NCI-H2171 treated with DMSO at 0.1 percent for 48 hours (cell line): ENCODE results near the gene PRKG1.

Experiments
- DNase-seq: peaks from one replicate; lab custom pipeline; 2025; lab: John Stamatoyannopoulos, UW

The PRKG1 gene

DNA sequence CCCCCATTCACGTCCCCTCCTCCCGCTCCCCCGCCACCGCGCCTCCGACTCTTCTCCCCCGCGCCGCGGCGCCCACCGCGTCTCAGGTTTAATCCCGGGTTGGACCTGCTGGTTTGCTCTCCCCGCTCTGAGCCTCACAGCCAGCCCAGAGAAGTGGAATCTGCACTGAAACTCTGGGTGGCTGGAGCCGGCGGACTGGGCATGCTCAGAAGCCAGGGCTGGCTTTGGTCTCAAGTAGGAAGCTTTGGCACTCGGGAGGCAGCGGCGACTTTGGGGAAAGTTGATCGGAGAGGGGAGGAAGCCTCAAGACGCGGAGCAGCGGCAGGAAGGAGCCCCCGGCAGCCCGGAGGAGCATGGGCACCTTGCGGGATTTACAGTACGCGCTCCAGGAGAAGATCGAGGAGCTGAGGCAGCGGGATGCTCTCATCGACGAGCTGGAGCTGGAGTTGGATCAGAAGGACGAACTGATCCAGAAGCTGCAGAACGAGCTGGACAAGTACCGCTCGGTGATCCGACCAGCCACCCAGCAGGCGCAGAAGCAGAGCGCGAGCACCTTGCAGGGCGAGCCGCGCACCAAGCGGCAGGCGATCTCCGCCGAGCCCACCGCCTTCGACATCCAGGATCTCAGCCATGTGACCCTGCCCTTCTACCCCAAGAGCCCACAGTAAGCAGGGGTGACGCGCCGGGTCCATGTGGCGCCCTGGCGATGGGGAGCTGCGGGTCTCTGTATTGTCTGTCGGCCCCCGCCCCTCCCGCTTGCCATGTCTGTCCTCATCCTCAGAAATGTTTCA, at the start of gene PRKG1:
Gene PRKG1, plus strand, starts transcription at position 250 of the 791 bp plus-strand sequence.
- DNase-seq: no peak

DNA sequence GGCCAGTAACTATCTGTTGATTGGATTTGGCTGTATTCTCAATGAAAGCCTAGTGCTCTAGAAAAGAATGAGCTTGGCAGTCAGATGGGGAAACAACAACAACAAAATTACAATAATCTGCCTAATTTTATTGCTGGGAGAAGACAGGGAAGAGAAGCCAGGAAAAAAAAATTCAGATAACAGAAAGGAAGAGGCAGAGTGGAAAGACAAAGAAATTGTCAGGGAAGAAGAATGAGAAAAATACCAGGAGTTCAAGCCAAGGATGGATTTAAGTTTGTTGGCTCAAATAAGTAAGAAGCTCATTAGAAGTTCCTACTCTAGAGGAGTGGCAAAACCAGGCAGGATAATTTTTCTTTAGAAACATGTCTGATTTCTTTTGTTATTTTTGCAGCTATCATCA, 45.9 kb upstream of the PRKG1 start:
- DNase-seq: no peak

DNA sequence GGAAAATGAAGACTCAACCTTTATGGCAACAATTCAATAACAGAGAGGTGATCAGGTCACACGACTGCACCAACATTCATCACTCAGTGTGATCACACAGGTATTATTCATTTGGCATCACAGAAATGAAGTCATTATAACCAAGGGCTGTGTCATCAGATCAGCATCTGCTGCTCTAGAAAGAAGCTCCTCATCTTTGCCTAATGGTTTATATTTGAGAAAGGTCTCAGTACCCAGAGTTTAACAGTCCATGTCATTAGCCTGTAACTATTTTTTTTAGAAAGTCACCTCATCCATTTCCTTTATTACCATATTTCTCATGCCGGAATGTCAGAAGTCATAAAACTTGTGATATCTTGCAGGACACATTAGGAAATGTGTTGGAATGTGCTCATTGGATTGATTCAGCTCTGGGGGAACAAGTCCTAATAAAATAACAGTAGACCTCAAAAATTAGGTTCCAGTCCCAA, 45.1 kb upstream of the PRKG1 start:
- DNase-seq: no peak

DNA sequence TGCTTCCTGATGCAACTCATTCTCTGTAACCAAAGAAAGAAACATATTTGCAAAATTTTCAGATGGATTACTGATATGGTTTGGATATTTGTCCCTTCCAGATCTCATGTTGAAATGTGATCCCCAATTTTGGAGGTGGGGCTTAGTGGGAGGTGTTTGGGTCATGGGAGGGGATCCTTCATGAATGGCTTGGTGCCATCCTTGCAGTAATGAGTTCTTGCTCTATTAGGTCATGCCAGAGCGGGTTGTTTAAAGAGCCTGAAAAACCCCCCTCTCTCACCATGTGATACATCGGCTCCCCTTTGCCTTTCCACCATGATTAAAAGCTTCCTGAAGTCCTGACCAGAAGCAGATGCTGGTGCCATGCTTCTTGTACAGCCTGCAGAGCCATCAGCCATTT, 43.8 kb upstream of the PRKG1 start:
- no peak for DNase-seq

DNA sequence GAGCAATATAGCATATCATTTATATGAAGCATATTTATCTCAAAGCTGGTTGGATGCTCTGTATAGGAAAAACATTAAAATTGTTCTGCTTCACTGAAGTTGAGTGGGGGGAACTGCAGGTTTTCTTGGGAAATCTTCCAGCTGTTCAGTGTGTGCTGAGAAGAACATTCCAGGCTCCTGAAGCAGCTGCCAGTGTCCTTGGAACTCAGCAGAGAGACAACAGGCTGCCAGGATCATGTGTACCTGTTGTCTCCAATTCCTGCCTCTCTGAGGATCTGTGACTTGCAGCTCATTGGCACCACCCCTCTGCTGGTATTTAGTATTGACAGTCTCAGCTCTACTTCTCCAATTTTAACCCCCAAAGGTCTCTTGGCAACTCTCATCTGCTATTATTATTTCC, 42.3 kb upstream of the PRKG1 start:
- no peak for DNase-seq

DNA sequence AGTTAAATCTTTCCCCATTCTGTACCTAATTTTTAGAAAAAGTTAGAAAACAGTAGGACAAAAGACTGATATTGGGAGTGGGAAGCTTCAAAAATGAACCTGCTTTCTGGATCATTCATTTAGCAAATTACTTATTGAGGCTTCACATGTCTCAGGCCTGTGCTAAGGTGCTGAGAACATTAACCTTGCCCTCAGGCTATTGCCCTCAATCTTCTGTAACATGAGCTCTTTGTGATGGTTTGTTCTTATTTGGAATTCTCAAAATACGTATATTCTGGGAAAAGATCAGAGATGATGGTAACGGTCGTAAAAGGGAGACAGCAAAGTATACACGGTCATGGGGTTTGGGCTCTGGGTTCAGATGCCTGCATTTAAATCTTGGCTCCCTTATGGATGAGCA, 39.5 kb upstream of the PRKG1 start:
- DNase-seq: no peak

DNA sequence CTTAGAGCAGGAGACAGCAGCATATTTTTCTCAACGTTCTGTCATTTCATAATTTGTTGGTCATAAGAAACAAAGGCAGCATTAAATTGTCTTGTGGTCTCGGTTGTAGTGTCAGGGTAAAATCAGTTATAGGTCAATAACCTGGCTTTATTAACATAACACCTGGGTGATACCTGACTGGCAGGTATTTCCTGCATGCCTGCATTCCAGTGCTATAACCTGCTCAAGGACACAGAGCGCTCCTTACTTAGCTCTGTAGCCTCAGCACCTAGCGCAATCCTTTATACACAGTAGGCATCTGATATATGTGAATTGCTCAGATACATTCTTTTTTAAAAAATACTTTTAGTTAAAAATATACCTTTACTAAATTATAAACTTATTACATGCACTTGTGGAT, 38.9 kb upstream of the PRKG1 start:
- DNase-seq: no peak

DNA sequence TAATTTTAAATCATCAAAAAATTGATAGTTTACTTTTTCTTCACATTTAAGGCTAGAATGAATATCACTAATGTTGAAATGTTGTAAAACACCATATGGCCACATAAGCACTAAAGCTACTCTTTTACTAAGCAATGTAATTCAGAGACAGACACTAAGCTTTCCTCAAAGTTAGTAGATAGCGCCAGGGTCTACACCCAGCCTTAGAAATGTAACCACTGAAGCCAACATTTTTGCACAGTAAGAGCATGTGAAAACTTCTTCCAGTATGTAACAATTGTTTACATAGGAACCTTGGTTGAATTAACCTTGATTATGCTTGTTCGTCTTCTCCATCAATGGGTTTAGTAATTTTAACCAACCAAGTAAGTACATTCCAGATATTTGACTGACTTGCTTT, 28.4 kb upstream of the PRKG1 start:
- DNase-seq: no peak

DNA sequence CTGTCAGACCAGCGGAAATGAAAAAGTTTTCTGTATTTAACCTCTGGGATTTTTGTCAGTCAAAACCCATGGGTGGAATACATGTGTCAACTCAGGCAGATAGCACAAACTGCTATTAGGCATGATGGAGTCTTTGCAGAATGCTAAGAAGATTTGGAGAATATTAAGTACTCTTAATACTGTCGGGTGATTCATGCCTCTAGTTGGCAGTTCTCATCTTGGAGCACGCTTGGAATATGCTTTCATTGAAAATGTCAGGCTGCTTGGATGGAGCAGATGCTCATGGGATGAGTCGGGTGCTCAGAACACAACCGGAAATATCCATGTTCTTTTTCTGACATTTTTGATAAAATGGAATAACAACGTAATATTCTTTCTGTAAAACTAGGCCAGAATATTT, 27.6 kb upstream of the PRKG1 start:
- DNase-seq: no peak

DNA sequence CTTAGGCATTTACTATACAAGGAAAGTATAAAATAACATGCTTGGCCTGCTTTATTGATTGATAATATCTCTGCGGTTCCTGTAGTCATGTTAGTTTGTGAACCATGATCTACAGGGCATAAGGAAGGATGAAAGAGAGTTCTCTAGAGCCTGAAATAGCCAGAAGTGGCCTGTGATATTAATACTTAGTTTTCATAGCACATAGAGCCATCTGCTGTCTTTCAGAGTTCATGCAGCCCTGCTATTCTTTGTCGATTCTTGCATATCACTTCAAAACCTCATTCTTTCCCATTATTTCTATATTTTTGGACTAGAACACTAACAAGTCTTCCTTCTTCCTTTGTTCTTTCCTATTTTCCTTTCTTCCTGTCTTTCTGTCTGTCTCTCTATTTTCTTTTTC, 26.4 kb upstream of the PRKG1 start:
- no peak for DNase-seq

DNA sequence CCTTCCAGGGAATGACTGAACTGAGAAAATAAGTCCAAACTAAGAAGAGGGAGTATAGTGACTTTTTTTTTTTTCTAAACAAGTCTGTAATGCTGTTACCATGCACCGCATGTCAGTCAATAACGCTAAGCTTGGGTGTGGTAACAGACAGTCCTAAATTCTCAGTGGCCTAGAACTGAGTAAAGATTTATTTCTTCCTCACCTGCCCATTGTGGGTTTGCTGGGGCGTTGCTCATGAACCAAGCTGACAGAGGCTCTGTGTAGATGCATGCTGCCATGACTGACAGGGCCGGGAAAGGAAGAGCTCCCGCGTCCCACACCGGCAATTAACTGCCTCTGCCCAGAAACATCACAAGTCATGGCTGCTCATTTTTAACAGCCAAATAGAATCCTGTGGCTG, 25.5 kb upstream of the PRKG1 start:
- DNase-seq: no peak

DNA sequence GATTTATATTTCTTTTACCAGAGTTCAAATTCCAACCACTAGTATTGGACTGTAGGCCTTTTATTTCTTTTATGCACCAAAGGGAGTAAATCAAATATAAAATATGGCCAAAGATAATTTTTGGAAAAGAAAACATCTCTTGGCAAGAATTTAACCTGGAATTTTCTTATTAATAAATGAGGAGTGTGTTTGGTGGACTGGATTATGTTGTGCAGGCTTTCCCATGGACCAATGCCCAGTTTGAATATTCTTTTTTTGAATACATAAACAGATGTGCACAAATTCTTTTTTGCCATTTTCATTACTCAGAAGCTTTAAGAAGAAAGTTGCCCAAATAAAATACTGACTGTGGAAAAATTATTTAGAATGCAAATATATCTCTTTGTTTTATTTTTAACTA, 22.1 kb upstream of the PRKG1 start:
- no peak for DNase-seq

DNA sequence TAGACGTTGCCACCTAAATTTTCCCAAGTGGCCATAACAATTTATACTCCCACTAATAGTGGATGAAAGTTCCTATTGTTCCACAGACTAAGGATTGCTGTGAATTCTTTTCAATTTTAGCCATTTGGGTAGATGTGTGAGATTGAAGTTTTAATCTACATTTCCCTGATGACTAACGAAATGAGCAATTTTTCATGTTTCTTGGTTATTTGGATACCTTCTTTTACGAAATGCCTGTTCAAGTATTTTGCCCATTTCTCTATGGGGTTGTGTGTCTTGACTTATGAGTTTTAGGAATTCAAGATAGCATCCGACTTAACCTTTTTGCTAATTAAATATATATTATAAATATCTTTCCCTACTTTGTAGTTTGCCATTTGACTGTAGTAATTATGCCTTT, 16.4 kb upstream of the PRKG1 start:
- no peak for DNase-seq

DNA sequence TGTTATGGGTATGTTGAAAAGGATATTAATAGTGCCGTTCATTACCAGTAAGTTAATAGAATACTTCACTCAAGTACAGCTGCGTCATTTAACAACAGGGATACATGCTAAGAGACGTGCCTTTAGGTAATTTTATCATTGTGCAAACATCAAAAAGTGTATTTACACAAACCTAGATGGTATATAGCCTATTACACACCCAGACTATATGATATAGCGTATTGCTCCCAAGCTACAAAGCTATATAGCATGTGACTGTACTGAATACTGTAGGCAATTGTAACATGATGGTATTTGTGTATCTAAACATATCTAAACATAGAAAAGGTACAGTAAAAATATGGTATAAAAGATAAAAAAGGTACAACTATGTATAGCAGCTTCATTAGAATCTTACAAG, 11.1 kb upstream of the PRKG1 start:
- no peak for DNase-seq

DNA sequence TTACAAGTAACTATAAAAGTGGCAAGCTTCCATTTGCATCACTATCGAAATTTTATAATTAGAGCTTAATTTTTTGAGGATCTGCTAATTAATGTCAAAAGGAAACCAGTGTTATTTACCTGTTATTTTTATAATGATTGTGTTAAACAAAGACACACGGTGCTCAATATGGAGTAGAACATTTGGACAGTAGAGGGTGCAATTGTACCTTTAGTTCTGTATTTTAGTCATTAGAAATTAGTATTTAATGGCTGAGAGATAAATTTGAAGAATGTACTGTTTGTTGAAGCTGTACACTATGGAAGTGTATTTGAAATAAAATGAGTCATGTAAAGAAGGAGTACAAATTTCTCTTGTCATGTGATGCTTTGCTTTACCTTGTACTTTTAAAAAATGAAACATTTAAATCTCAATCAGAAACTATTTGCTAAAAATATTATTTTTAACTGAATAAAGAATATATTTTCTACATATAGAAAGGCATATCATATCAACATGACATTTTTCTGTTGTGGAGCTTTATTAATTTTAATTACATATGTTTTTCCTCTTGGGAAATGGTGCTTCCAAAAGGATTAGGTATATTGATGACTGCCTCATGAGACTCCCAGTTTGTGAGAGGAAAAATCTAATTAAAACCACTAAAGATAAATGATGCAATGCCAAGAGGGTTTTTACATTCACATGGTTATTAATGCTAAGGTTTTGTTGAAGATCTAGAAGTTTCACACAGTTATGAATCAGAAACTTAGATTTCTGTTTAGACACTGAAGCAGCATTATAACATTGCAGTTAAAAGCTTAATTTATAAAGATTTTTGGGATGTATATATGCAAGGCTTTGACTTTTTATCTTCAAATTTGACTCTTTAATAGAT, 10.4 kb upstream of the PRKG1 start:
- DNase-seq: no peak

DNA sequence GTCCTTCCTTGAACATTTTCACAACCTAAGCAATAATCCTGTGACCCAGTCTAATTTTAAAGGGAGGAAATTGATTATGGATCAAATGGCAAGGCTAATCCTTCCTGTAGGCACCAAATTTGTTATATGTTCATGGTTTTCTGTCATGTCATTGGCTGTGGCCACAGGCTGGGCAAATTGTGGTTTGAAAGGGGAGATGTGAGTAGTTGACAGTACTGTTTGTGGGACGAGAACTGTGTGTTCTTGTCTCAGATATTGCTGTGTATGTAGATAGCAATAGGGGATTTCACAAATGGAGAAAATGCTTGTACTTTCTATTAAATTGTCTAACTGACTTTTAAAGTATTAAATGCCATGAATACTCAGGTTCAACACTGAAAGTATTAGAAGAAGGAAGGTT, 8.1 kb upstream of the PRKG1 start:
- no peak for DNase-seq

DNA sequence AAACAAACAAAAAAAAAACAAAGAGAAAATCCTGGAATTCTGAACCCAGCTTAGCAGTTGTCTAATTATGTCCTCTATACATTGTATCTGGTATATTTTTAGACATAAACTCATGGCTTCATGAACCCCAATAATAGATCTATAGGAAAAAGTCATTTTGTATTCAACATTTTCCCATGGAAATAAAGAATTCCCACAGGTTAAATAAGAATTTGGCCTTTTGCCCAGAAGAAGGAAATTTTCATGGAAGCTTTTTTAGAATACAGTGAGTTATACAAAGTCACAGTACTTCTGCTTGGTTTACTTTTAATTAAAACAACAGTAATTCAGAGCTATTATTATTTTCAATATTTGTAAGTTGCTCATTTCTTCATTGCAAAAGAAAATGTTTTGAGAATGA, 2.1 kb upstream of the PRKG1 start:
- no peak for DNase-seq

DNA sequence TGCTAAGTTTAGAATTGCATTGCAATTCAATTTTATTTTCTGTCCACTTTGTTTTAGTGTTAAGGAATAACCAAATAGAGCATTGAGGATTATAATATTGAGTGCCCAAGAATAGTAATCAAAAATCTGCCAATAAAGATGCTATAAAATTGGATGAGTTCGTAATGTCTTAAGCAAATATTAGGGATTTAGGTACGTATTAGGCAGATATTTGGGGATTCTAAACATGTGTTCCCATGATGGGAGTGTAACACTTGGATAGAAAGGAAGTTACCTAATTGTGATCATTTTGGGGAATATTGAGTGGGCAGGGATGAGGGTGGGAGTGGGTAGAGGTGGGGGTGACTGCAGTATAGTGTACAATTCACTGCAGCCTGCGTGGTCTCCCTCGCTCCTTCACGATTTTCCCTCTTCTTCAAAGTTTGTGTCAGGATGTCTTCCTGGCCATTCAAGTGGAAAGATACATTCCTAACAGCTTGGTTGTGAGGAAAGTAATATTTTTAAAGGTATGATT, 1.3 kb upstream of the PRKG1 start:
- no peak for DNase-seq

DNA sequence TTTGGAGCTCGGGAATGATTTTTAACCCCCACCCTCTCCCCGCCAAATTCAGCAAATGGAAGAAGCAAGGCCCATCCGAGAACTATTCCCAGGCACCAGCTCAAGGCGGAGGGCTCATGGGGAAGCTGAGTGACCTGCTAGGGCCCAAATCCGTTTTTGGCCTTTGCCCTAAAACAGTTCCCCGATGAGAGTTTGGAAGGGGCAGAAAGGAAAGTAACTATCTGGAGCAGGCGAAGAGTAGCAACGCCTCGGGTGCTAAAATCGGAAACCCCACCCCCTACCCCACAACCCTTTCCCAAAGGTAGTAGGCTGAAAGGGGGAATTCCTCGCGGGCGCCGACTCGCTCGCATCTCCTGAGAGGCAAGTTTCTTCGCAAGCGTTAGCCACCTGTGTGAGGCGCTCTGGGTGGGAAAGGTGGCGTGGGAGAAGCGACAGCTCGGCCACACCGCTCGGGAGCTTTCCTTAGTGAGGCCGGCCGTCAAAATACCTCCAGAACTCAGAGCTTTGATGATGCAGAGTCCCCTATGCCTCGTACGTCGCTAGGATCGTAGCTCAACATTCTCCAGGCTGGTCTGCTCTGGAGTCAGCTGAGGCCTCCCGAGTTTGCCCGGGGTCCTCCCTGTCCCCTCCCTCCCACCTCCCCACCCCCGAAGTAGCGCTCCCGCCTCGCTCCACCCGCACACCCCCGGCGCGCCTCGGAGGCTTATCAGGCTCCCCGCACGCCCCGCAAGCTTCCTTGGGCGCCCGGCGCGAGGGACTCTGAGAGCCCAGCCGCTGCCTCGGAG, 642 bp upstream of the PRKG1 start:
- no peak for DNase-seq

DNA sequence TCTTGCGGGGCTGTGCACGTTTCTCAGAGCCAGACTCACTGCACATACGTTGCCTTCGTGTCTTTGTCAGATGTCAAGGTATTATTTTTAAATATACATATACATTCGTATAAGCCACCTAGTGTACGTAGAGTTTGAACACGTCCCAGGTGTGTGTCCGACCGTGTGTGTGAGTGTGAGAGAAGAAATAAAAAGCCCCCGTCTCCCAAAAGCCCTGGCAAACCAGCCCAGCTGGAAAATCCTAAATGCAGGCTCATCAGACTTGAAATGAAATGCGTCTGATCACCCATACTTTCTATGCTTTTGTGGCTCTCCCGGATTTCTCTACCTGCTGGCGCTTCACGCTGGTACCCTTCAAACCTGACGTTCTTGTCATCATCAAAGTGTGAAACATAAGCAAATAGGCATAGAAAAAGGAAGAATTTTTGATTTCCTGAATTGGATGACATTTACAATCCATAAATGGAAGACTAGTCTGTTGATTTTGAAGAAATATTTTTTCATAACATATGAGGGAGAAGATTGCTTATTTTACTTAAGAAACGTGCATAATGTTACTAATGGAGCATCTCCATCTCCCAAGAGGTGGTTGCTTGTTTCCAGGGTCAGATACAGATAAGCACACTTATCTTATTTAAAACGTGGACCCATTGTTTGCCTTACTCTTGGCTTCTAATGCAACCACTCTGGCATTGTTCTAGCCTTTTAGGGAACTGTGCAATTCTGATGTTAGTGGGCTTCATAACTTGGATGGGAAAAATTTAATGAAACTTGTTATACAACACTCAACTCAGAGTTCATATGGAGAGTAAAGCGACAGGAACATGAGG, 971 bp downstream of the PRKG1 start:
- DNase-seq: no peak

DNA sequence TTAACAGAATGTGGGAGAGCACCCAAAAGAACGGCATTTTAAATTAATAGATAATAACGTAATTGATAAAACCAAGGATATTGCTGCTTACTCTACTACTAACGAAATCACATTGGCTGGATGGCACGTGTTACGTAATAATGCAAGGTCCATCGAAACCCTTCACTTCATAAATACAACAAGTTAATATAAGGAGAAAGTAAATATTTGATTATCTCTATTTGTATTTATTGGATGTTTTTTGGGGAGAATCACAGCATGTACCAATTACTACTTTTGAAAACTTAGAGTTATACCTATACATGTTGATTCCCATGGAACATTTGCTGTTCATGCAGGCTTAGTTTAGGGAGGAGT, 1.6 kb downstream of the PRKG1 start:
- no peak for DNase-seq
